GM18870 (cell line): ENCODE data around the gene ANAPC13.

Source experiments
- ATAC-seq: cut with Tn5 transposase; IDR thresholded peaks from one replicate; pipeline ENCODE4 v1.9.1; 2021; ENCODE audit warnings: moderate library complexity; ENCODE audit not compliant: unreplicated experiment

The ANAPC13 gene

GRCh38 chr3:134483195-134483900, 2.4 kb downstream of the ANAPC13 start:
- ATAC-seq = no peak

- no peak for ATAC-seq
Observed at GRCh38 chr3:134482622-134483021, 3.2 kb downstream of the ANAPC13 start.

GRCh38 chr3:134481166-134481565, 4.6 kb downstream of the ANAPC13 start:
- no peak for ATAC-seq

- ATAC-seq = no peak
Observed at GRCh38 chr3:134480546-134480945, 5.2 kb downstream of the ANAPC13 start.

GRCh38 chr3:134477938-134478337, 7.8 kb downstream of the ANAPC13 start:
- no peak for ATAC-seq

- no peak for ATAC-seq
Observed at GRCh38 chr3:134477002-134477401, 8.8 kb downstream of the ANAPC13 start.

GRCh38 chr3:134476306-134476705, 9.5 kb downstream of the ANAPC13 start:
- no peak for ATAC-seq

GRCh38 chr3:134474956-134475355, 10.8 kb downstream of the ANAPC13 start:
- no peak for ATAC-seq

GRCh38 chr3:134473868-134474546, 11.8 kb downstream of the ANAPC13 start:
- no peak for ATAC-seq

GRCh38 chr3:134472831-134473230, 13.0 kb downstream of the ANAPC13 start:
- ATAC-seq = no peak

- no peak for ATAC-seq
Observed at GRCh38 chr3:134471521-134472193, 14.1 kb downstream of the ANAPC13 start.

- no peak for ATAC-seq
Observed at GRCh38 chr3:134468519-134468918, 17.3 kb downstream of the ANAPC13 start.

- no peak for ATAC-seq
Observed at GRCh38 chr3:134466331-134466730, 19.5 kb downstream of the ANAPC13 start.

- no peak for ATAC-seq
Observed at GRCh38 chr3:134464689-134465365, 21.0 kb downstream of the ANAPC13 start.

GRCh38 chr3:134464064-134464688, 21.6 kb downstream of the ANAPC13 start:
- no peak for ATAC-seq

- ATAC-seq = no peak
Observed at GRCh38 chr3:134463676-134464063, 22.1 kb downstream of the ANAPC13 start.

GRCh38 chr3:134462331-134462941, 23.3 kb downstream of the ANAPC13 start:
- no peak for ATAC-seq

GRCh38 chr3:134460965-134461364, 24.8 kb downstream of the ANAPC13 start:
- no peak for ATAC-seq

- no peak for ATAC-seq
Observed at GRCh38 chr3:134459562-134459961, 26.2 kb downstream of the ANAPC13 start.

GRCh38 chr3:134458406-134458945, 27.3 kb downstream of the ANAPC13 start:
- ATAC-seq = no peak
